NCI-H526 treated with DMSO at 0.1 percent for 48 hours (cell line): ENCODE results near the gene CNTN4.

Experiments
- DNase-seq: peaks from one replicate; lab custom pipeline; 2025; lab: John Stamatoyannopoulos, UW

The CNTN4 gene

GRCh38 chr3:2686816-2687502, 588.3 kb downstream of the CNTN4 start:
- no peak for DNase-seq

DNA sequence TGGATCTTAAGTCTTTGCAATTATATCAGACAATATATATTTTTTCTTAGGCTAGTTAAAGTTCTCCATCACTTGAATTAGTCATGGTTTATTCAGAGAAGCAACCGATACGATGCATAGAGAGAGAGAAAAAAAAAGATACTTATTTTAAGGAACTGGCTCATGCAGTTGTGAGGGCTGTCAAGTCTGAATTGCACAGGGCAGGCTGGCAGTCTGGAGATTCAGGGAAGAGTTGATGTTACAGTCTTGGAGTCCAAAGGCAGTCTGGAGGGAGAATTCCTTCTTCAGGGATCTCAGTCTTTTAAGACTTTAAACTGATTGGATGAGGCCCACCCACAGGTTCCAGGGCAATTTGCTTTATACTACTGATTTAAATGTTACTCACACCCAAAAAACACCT, 598.9 kb downstream of the CNTN4 start:
- DNase-seq, result no peak

DNA sequence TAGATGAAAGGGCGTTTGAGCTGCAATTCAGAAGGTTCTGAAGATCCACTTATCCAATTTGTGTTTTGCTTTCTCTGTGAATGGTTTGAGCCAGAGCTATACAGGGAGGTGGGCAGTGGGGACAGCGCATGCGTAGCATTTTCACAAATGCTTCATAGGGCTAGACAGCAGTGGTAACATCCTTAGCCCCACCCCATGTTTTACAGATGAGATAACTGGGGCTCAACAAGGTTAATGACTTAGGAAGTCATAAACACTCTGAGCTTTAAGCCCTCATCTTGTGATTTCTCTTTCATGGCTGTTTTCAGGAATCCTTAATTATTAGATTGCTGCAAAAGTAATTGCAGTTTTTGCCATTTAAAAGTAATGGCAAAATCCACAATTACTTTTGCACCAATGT, 602.8 kb downstream of the CNTN4 start:
- no peak for DNase-seq

GRCh38 chr3:2706144-2706835, 607.6 kb downstream of the CNTN4 start:
- no peak for DNase-seq

DNA sequence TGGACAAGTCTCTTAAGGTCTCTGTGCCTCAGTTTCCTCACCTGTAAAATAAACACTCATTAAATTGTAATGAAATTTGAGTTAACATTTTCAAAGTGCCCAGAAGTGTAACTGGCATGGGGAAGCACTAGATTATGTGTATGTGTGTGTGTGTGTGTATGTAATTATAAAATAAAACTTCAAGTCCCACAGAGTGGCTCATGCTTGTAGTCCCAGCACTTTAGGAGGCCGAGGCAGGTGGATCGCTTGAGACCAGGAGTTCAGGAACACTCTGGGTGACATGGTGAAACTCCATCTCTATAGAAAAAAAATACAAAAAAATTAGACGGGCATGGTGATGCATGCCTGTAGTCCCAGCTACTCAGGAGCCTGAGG, 608.2 kb downstream of the CNTN4 start:
- DNase-seq, result no peak

DNA sequence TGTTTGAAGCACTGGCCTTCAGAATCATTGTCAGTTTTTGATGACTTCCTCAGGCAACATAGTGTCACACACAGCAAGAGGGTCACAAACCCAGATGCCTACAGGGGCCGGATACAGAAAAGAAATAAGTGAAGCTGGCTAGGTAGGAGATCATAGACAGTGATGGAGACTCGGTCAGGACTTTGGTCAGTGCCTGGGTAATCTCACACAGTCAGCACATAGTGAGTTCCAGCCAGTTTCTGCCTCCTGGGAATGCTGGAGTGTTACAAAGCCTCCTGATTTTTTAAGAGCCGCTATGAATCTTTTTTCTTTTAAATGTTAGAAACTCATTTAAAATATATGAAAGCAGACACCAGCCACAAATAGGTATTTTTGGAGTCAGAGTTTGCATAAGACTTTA, 612.4 kb downstream of the CNTN4 start:
- no peak for DNase-seq

GRCh38 chr3:2713923-2714322, 615.3 kb downstream of the CNTN4 start:
- DNase-seq, result no peak

- no peak for DNase-seq
Measured at GRCh38 chr3:2714834-2715233, 616.2 kb downstream of the CNTN4 start.

- no peak for DNase-seq
Measured at GRCh38 chr3:2727101-2727500, 628.4 kb downstream of the CNTN4 start.

- DNase-seq, result no peak
Measured at GRCh38 chr3:2727610-2728318, 629.1 kb downstream of the CNTN4 start.

DNA sequence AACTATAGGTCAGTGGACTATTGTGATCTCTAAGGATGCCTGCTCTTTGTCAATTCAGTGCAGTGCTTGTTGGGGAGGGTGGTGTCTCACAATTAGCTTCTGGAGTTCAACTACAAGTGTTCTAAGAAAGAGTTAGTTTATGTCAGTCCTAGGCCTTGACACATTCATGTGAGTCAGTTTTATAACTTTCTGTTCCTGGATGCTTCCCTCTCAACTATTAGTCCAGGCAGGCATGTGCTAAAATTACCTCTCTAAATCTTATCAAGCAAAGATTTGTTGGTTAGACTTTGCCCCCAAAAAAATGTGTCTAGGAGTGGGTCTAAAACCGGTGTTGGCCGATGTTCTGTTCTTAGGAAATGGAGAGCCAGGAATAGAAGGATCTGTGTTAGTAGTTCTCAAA, 633.2 kb downstream of the CNTN4 start:
- no peak for DNase-seq

DNA sequence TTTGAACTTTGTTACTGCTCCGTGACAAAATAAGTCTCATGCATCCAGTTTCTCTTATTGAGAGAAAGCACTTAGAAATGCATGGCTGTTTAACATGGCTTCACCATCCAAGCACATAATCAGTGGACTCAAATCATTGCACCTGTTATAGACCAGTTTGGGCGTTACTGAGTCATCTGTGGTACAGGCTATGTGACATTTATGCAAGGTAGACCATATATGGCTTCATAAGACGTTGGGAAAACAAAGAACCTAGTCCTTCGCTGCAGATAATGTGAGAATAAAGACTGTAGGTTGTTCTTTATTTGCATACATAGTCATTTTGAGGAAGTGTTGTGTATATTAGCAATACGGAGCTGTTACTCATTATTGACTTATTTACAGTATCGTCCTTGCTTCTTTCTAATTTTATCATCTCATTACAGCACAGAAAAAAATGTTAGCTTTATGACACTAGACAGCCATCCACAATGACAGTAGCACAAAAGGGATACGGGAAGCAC, 636.8 kb downstream of the CNTN4 start:
- peak; percentile 23 for DNase-seq

GRCh38 chr3:2741516-2741915, 642.9 kb downstream of the CNTN4 start:
- no peak for DNase-seq

- peak; percentile 40 for DNase-seq
Measured at GRCh38 chr3:2765002-2765579, 666.4 kb downstream of the CNTN4 start.

GRCh38 chr3:2770451-2770850, 671.8 kb downstream of the CNTN4 start:
- peak; percentile 4 for DNase-seq

DNA sequence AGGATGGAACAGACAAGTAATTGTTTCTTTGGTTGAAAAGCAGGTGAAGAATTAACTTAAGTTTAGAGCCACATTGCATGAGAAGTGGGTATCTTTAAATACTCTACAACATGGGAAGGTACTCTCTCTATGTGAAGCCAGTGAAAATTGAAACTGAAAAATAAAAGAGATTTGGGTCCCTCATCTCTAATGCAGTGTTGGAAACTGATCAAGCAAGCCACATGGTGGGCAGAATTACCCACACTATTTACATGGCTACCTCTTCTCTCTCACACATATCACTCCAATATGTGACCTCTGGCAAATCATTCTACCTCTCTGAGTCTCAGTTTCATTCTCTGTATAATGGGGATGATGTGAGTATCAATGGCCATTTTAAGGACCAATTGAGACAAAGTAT, 672.5 kb downstream of the CNTN4 start:
- no peak for DNase-seq

DNA sequence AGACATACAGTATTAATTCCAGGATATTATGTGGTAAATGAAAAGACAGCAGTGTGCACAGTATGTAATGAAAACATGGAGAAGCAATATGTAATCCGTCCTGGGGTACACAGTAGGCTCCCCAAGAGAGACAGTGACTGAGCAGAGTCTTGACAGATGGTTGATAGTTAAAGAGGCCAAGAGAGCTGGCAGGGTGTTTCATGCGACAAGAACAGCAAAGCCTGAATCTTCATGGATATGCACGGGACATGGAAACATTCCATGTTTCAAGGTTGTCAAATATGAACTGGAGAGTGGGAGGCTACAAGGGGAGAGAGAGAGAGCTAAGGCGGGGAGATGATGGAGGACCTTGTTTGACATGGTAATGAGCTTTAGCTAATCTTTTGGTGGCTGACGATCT, 673.1 kb downstream of the CNTN4 start:
- DNase-seq, result no peak

DNA sequence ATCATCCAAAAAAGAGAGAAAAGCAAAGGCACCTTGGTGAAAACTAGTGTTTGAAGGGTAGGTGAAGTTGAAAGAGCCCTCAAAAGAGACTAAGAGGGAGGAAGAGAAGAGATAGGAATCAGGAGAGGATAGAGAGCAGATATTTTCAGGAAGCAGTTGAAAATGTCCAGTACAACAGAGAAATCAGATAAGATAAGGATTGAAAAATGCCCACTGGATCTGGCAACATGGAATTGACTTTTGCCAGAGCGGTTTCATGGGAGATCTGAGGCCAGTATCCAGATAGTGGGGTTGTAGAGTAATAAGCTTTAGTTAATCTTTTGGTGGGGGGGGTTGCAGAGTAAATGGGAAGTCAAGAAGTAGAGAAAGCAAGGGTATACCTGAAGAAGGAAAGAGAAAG, 674.1 kb downstream of the CNTN4 start:
- DNase-seq, result no peak

GRCh38 chr3:2774481-2775249, 676.0 kb downstream of the CNTN4 start:
- no peak for DNase-seq

GRCh38 chr3:2783261-2783660, 684.6 kb downstream of the CNTN4 start:
- no peak for DNase-seq

- no peak for DNase-seq
Measured at GRCh38 chr3:2784627-2785026, 686.0 kb downstream of the CNTN4 start.

DNA sequence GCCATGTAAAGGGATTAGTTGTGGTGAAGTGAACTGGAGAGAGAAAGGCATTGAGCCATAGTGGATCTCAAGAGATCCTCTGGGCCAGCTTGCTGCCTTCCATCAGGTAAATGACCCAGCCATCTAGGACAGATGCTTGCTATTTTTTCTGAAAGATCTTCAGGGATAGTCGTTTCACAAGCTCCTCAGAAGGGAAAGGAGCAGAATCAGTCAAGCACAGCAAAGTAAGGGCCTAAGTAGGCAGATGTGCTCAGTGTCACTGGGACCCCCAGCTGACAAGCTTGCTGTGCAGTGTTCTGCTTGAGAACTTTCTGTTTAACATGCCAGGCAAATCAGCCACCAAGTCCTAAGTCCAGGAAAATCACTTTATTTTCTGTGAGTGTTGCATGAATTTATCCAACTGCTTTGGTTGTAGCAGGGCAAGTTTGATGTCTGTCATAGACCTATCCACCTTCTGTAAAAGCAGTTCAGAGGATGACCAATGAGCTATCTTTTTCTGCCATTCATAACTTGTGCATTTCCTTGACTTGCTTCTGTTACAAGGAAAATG, 691.7 kb downstream of the CNTN4 start:
- no peak for DNase-seq
